Loucy (cell line): ENCODE data around the gene STAT5B.

Source experiments
- H2AFZ ChIP-seq: fragments of 200-600 bp; sonication (generic); 2 replicates; pipeline ENCODE4 v1.6.0; 2016; ENCODE audit warnings: antibody characterized with exemption, mild to moderate bottlenecking, low read length, moderate library complexity
- H3F3A ChIP-seq: fragments of 200-600 bp; 2 replicates; pipeline ENCODE4 v1.6.0; 2016; ENCODE audit warnings: antibody characterized with exemption, low read depth, mild to moderate bottlenecking
- H3K27me3 ChIP-seq: fragments of 200-600 bp; sonication (generic); 2 replicates; pipeline ENCODE4 v1.6.1; 2014; ENCODE audit warnings: low read length, mild to moderate bottlenecking; ENCODE audit not compliant: insufficient read depth, poor library complexity, severe bottlenecking
- H3K36me3 ChIP-seq: fragments of 200-600 bp; sonication (generic); 2 replicates; pipeline ENCODE4 v1.6.1; 2016; ENCODE audit warnings: low read length; ENCODE audit not compliant: insufficient read depth
- H3K4me1 ChIP-seq: fragments of 200-600 bp; sonication (generic); 2 replicates; pipeline ENCODE4 v1.5.1; 2014; ENCODE audit warnings: low read length, mild to moderate bottlenecking; ENCODE audit not compliant: insufficient read depth, poor library complexity, severe bottlenecking
- H3K4me2 ChIP-seq: fragments of 200-600 bp; sonication (generic); 2 replicates; pipeline ENCODE4 v1.6.0; 2014; ENCODE audit warnings: antibody characterized with exemption, low read length, low read depth, mild to moderate bottlenecking; ENCODE audit not compliant: poor library complexity, severe bottlenecking
- H3K4me3 ChIP-seq: fragments of 200-600 bp; sonication (generic); 2 replicates; pipeline ENCODE4 v1.5.1; 2014; ENCODE audit warnings: low read length, mild to moderate bottlenecking, mixed read lengths; ENCODE audit not compliant: poor library complexity, severe bottlenecking
- H3K79me2 ChIP-seq: fragments of 200-600 bp; sonication (generic); 2 replicates; pipeline ENCODE4 v1.6.1; 2014; ENCODE audit warnings: low read length; ENCODE audit not compliant: insufficient read depth
- H3K9ac ChIP-seq: fragments of 200-600 bp; sonication (generic); 2 replicates; pipeline ENCODE4 v1.6.0; 2014; ENCODE audit warnings: mild to moderate bottlenecking, low read depth, low read length, moderate library complexity; ENCODE audit not compliant: poor library complexity, severe bottlenecking
- H3K9me2 ChIP-seq: fragments of 200-600 bp; sonication (generic); replicated peaks from 2 replicates; pipeline ENCODE4 v1.6.1; 2016; ENCODE audit warnings: low read depth, low read length, mixed read lengths
- H3K9me3 ChIP-seq: fragments of 200-600 bp; sonication (generic); 2 replicates; pipeline ENCODE4 v1.6.1; 2014; ENCODE audit warnings: mild to moderate bottlenecking, antibody characterized with exemption, low read length, low read depth; ENCODE audit not compliant: insufficient read depth
- H4K20me1 ChIP-seq: fragments of 200-600 bp; sonication (generic); 2 replicates; pipeline ENCODE4 v1.6.0; 2014; ENCODE audit warnings: antibody characterized with exemption, low read length, mild to moderate bottlenecking; ENCODE audit not compliant: insufficient read depth, poor library complexity, severe bottlenecking
- EZH2phosphoT487 ChIP-seq: fragments of 200-600 bp; IDR thresholded peaks from 2 replicates; pipeline ENCODE4 v1.6.1; 2018; ENCODE audit warnings: antibody characterized with exemption, mild to moderate bottlenecking, moderate library complexity, borderline replicate concordance
- TF ChIP-seq, protein P1 (sequence below): fragments of 200-600 bp; sonication (generic); conservative IDR thresholded peaks from 2 replicates; pipeline ENCODE4 v1.5.1; 2014; ENCODE audit warnings: mild to moderate bottlenecking, antibody characterized with exemption, low read length

Gene STAT5B

GRCh38 chr17:42198897-42199296, 77.3 kb downstream of the STAT5B start:
- Histone ChIP-seq H4K20me1 (no peaks in the 10 kb centered on the region), H3K4me2 (no peak overlapping the region)
- TF ChIP-seq, protein P1, sequence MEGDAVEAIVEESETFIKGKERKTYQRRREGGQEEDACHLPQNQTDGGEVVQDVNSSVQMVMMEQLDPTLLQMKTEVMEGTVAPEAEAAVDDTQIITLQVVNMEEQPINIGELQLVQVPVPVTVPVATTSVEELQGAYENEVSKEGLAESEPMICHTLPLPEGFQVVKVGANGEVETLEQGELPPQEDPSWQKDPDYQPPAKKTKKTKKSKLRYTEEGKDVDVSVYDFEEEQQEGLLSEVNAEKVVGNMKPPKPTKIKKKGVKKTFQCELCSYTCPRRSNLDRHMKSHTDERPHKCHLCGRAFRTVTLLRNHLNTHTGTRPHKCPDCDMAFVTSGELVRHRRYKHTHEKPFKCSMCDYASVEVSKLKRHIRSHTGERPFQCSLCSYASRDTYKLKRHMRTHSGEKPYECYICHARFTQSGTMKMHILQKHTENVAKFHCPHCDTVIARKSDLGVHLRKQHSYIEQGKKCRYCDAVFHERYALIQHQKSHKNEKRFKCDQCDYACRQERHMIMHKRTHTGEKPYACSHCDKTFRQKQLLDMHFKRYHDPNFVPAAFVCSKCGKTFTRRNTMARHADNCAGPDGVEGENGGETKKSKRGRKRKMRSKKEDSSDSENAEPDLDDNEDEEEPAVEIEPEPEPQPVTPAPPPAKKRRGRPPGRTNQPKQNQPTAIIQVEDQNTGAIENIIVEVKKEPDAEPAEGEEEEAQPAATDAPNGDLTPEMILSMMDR, result no peak
- no peak for TF ChIP-seq EZH2phosphoT487

GRCh38 chr17:42197564-42198156, 78.5 kb downstream of the STAT5B start:
- H3K4me3 ChIP-seq, result no peak overlapping the region
- no peaks in the 10 kb centered on the region for H3K9me3 ChIP-seq
- no peak overlapping the region for H3K4me2 ChIP-seq
- peaks cover 10% of the 10 kb centered on the region; the same call in 1 of the 2 replicates for H3K79me2 ChIP-seq
- H2AFZ ChIP-seq, result no peak overlapping the region
- no peak overlapping the region for H3K9ac ChIP-seq
- H3K27me3 ChIP-seq, result no peaks in the 10 kb centered on the region
- H3K36me3 ChIP-seq, result peaks cover 25% of the 10 kb centered on the region; the same call in 1 of the 2 replicates
- TF ChIP-seq, protein P1, result no peak
- no peak for TF ChIP-seq EZH2phosphoT487
- no peaks in the 10 kb centered on the region for H3K9me2 ChIP-seq
- H3K4me1 ChIP-seq, result peaks cover 12% of the 10 kb centered on the region
- no peaks in the 10 kb centered on the region for H3F3A ChIP-seq
- no peaks in the 10 kb centered on the region for H4K20me1 ChIP-seq

More at GRCh38 chr17:42198897-42199296, 77.3 kb downstream of the STAT5B start:
- Histone ChIP-seq H2AFZ (no peak overlapping the region), H3K9me2 (no peaks in the 10 kb centered on the region), H3K9ac (no peak overlapping the region), H3K9me3 (no peaks in the 10 kb centered on the region), H3K4me3 (no peak overlapping the region), H3F3A (no peaks in the 10 kb centered on the region), H3K36me3 (peaks cover 36% of the 10 kb centered on the region; the same call in 1 of the 2 replicates), H3K4me1 (peaks cover under 1% of the 10 kb centered on the region), H3K27me3 (no peaks in the 10 kb centered on the region), H3K79me2 (no peaks in the 10 kb centered on the region)

- no peaks in the 10 kb centered on the region for H3K9me3 ChIP-seq
- peak within 1 kb of the TSS; percentile 94 for H2AFZ ChIP-seq
- H3K79me2 ChIP-seq, result peaks cover 10% of the 10 kb centered on the region; the same call in 1 of the 2 replicates
- peak within 1 kb of the TSS; percentile 91 for H3K4me2 ChIP-seq
- peak within 1 kb of the TSS; percentile 80 for H3K9ac ChIP-seq
- H3K36me3 ChIP-seq, result no peaks in the 10 kb centered on the region
- no peaks in the 10 kb centered on the region for H4K20me1 ChIP-seq
- peak within 1 kb of the TSS; percentile 95 for H3K4me3 ChIP-seq
- TF ChIP-seq, protein P1, result no peak
- no peak for TF ChIP-seq EZH2phosphoT487
- no peaks in the 10 kb centered on the region for H3K27me3 ChIP-seq
- H3K9me2 ChIP-seq, result no peaks in the 10 kb centered on the region
- peaks cover 12% of the 10 kb centered on the region for H3K4me1 ChIP-seq
- H3F3A ChIP-seq, result no peaks in the 10 kb centered on the region
Measured at GRCh38 chr17:42193969-42194899, 82.0 kb downstream of the STAT5B start, which contains the start of gene GHDC. Gene GHDC (minus strand): TSS chr17:42194494. CDS start chr17:42193581, 913 bp downstream.
